Right lobe of liver (tissue), 6 donors: ENCODE results near the gene PIAS1. TPM values are rescaled to one million over a fixed set of nuclear protein-coding genes. Genes with fewer than 3 reads are reported as not detected.
A peak's percentile ranks its signal among the peaks of the same experiment; 100 is the strongest.

Source experiments
- ATAC-seq, 4 donors: fragments of 200-7000 bp; cut with Tn5 transposase; one replicate each; pipeline ENCODE4 v1.9.1; 2020; ENCODE audit warnings: mild to moderate bottlenecking in 4 of 4, moderate library complexity in 4 of 4
- DNase-seq, 3 donors: peaks; one replicate each; pipeline ENCODE4 v3.0.0-alpha.2; 2020
- H3K27ac ChIP-seq, 3 donors: fragments of 200-600 bp; one replicate each; pipeline ENCODE4 v1.8.0; 2022
- H3K27me3 ChIP-seq, 2 donors: fragments of 200-600 bp; one replicate each; pipeline ENCODE4 v1.8.0; 2022
- H3K36me3 ChIP-seq, 4 donors: fragments of 200-600 bp; sonication (generic) in 1 of 4; one replicate each; pipeline versions ENCODE4 v1.5.1 to v1.8.0; 2017 to 2022; ENCODE audit warnings: control low read depth in 1 of 4
- H3K4me1 ChIP-seq, 4 donors: fragments of 200-600 bp; sonication (generic) in 1 of 4; one replicate each; pipeline versions ENCODE4 v1.5.1 to v1.8.0; 2017 to 2022; ENCODE audit warnings: control low read depth in 1 of 4
- H3K4me3 ChIP-seq, 3 donors: fragments of 200-600 bp; one replicate each; pipeline ENCODE4 v1.8.0; 2022
- H3K9me3 ChIP-seq, 4 donors: fragments of 200-600 bp; sonication (generic) in 1 of 4; one replicate each; pipeline versions ENCODE4 v1.5.1 to v1.8.0; 2017 to 2022; ENCODE audit warnings: control low read depth in 1 of 4
- CTCF ChIP-seq, 4 donors: fragments of 200-600 bp in 3 of 4; fragments of 450-650 bp in 1 of 4; IDR thresholded peaks; one replicate each; pipeline versions ENCODE4 v1.5.1 to v1.8.0; 2016 to 2022; ENCODE audit warnings: antibody characterized with exemption in 4 of 4, mild to moderate bottlenecking in 2 of 4
- POLR2A ChIP-seq: fragments of 450-650 bp; IDR thresholded peaks from one replicate; pipeline ENCODE4 v1.6.1; 2017; ENCODE audit warnings: antibody characterized with exemption, mild to moderate bottlenecking
- whole genome bisulfite sequencing: methylation state at CpG from one replicate; pipeline ENCODE4 v1.1.6; 2018; ENCODE audit warnings: low coverage, low lambda C conversion rate; ENCODE audit not compliant: insufficient coverage; ENCODE audit errors: missing lambda C conversion rate; 5-methylcytosine and 5-hydroxymethylcytosine counted together
- intact Hi-C, 2 donors: fragments of 100-400 bp; cut with DNase I; formaldehyde crosslinking; loops; one replicate each; pipeline versions ENCODE4 v1.11.2 to v1.14.1; 2022
- total RNA-seq, 6 experiments: library from RNA; depleted of rRNA in 2 of 6; stranded (reverse); fragments of >200 nt in 2 of 6; fragmentation: NEBNext Ultra II Directional in 3 of 6; extraction: Animal tissue kit (Norgen Biotek cat#: 25700) in 3 of 6; gene quantifications; one replicate each; pipeline versions ENCODE4 v1.1.0 to v1.2.4, GENCODE V29; 2016 to 2023
- donor health status: DM: no; HTN: yes; CAD: no.
- donor health status: DM: no; HTN: no; CAD: no.
- donor health status: DM: no; HTN: no; CAD: no.
- donor health status: DM: no; HTN: yes; CAD: no.
- donor health status: DM: no; HTN: yes; CAD: no.

The PIAS1 gene
- total RNA-seq, 6 experiments from 2014 or later, result 8.1 to 17.3 (median 13.1) TPM

GRCh38 chr15:68149059-68149458, 94.9 kb downstream of the PIAS1 start:
- Histone ChIP-seq H3K27ac (no peak overlapping the region), H3K4me3 (no peak overlapping the region), H3K9me3 (no peaks in the 10 kb centered on the region), H3K36me3 (peaks cover 0 to 3% (median 1%) of the 10 kb centered on the region in 4 donors), H3K27me3 (no peaks in the 10 kb centered on the region), H3K4me1 (no peaks in the 10 kb centered on the region)
- TF ChIP-seq CTCF (IDR thresholded peaks at IDR 0.05), result no peak
- TF ChIP-seq POLR2A, result no peak
- DNase-seq (no peak), ATAC-seq (peak in 1 of 4 donors; percentile 46)
- 78% methylated on average over 1 of the region's 1 CpG for WGBS
- intact Hi-C loops, result no loop called here

- WGBS, result 80% methylated on average over 1 of the region's 1 CpG
- intact Hi-C loops, result loop anchor here in 1 of 2 donors (10.0 kb wide), 1 partner anchor 295 kb away; no protein-coding TSS in a partner anchor
- no peak for DNase-seq
Measured at GRCh38 chr15:68150187-68150586, 96.1 kb downstream of the PIAS1 start.

GRCh38 chr15:68151277-68151676, 97.2 kb downstream of the PIAS1 start:
- DNase-seq (no peak), ATAC-seq (no peak)
- intact Hi-C loops, result loop anchor here in 1 of 2 donors (10.0 kb wide), 1 partner anchor 296 kb away; no protein-coding TSS in a partner anchor
- H3K9me3 ChIP-seq, result no peaks in the 10 kb centered on the region
- WGBS, result 100% methylated on average over 1 of the region's 1 CpG
- peaks cover 0 to 3% (median 1%) of the 10 kb centered on the region in 4 donors for H3K36me3 ChIP-seq
- no peak overlapping the region for H3K27ac ChIP-seq
- no peak overlapping the region for H3K4me3 ChIP-seq
- no peaks in the 10 kb centered on the region for H3K27me3 ChIP-seq
- peaks cover 0 to 5% (median 0%) of the 10 kb centered on the region in 4 donors for H3K4me1 ChIP-seq
- TF ChIP-seq POLR2A (no peak), CTCF (IDR thresholded peaks at IDR 0.05) (no peak)

More at GRCh38 chr15:68150187-68150586, 96.1 kb downstream of the PIAS1 start:
- Histone ChIP-seq H3K27me3 (no peaks in the 10 kb centered on the region), H3K4me1 (peaks cover 0 to 5% (median 0%) of the 10 kb centered on the region in 4 donors), H3K4me3 (no peak overlapping the region), H3K9me3 (no peaks in the 10 kb centered on the region), H3K36me3 (peaks cover 0 to 3% (median 1%) of the 10 kb centered on the region in 4 donors), H3K27ac (no peak overlapping the region)
- no peak for ATAC-seq
- TF ChIP-seq POLR2A (no peak), CTCF (IDR thresholded peaks at IDR 0.05) (no peak)

GRCh38 chr15:68152342-68152741, 98.2 kb downstream of the PIAS1 start:
- intact Hi-C loops, result loop anchor here in 1 of 2 donors (10.0 kb wide), 1 partner anchor 298 kb away; no protein-coding TSS in a partner anchor
- Histone ChIP-seq H3K4me1 (peaks cover 0 to 5% (median 0%) of the 10 kb centered on the region in 4 donors), H3K27ac (no peak overlapping the region), H3K4me3 (no peak overlapping the region), H3K9me3 (no peaks in the 10 kb centered on the region), H3K27me3 (no peaks in the 10 kb centered on the region), H3K36me3 (no peaks in the 10 kb centered on the region)
- 91% methylated on average over 2 of the region's 2 CpGs for WGBS
- DNase-seq (no peak), ATAC-seq (no peak)
- TF ChIP-seq POLR2A (no peak), CTCF (IDR thresholded peaks at IDR 0.05) (no peak)
